IMR-90 (cell line): ENCODE results near the gene TAB2. TPM values are rescaled to one million over a fixed set of nuclear protein-coding genes. Genes with fewer than 3 reads are reported as not detected.

Experiments used
- ATAC-seq: fragments of 200-7000 bp; cut with Tn5 transposase; 2 replicates; pipeline ENCODE4 v1.9.1; 2020; ENCODE audit warnings: low read depth, mild to moderate bottlenecking, moderate library complexity
- BruUV-seq: library from RNA; stranded (reverse); fragments of 400-500 nt; replicated peaks from 2 replicates; lab custom pipeline; 2021; lab: Mats Ljungman, UMichigan
- CTCF ChIA-PET: fragments of 300-600 bp; formaldehyde crosslinking; extraction: SDS; loops from one replicate; lab custom pipeline; 2021; ENCODE audit warnings: antibody characterized with exemption; lab: Yijun Ruan, JAX
- POLR2A ChIA-PET: fragments of 300-600 bp; sonication (Branson Sonifier 250); formaldehyde crosslinking; loops from one replicate; lab custom pipeline; 2022; ENCODE audit warnings: antibody characterized with exemption; ENCODE audit not compliant: unreplicated experiment; lab: Charles Lee
- DNase-seq: peaks from one replicate; pipeline ENCODE4 v3.0.0; 2013
- H2AFZ ChIP-seq: replicated peaks from 2 replicates; pipeline ENCODE3; 2013; ENCODE audit warnings: low read length, mild to moderate bottlenecking; ENCODE audit not compliant: poor library complexity
- H2AK5ac ChIP-seq: 2 replicates; pipeline ENCODE4 v1.6.1; 2013; ENCODE audit warnings: low read depth, low read length, inconsistent platforms
- H2AK9ac ChIP-seq: replicated peaks from 2 replicates; pipeline ENCODE3; 2013; ENCODE audit warnings: mild to moderate bottlenecking, low read depth, low read length, moderate library complexity; ENCODE audit not compliant: poor library complexity
- H2BK120ac ChIP-seq: 2 replicates; pipeline ENCODE4 v1.6.1; 2013; ENCODE audit warnings: low read depth, low read length, inconsistent platforms
- H2BK15ac ChIP-seq: 3 replicates; pipeline ENCODE4 v1.6.1; 2013; ENCODE audit warnings: low read depth, low read length, inconsistent platforms
- H2BK20ac ChIP-seq: 2 replicates; pipeline ENCODE4 v1.6.1; 2013; ENCODE audit warnings: low read depth, mild to moderate bottlenecking, inconsistent platforms, low read length, moderate library complexity
- H2BK5ac ChIP-seq: 2 replicates; pipeline ENCODE4 v1.6.1; 2013; ENCODE audit warnings: mild to moderate bottlenecking, low read depth, low read length, inconsistent platforms; ENCODE audit not compliant: poor library complexity, severe bottlenecking
- H3K14ac ChIP-seq: replicated peaks from 2 replicates; pipeline ENCODE4 v1.6.1; 2013; ENCODE audit warnings: low read depth, low read length, inconsistent platforms
- H3K18ac ChIP-seq: 2 replicates; pipeline ENCODE4 v1.6.1; 2013; ENCODE audit warnings: low read depth, low read length, control low read depth
- H3K23ac ChIP-seq: 2 replicates; pipeline ENCODE4 v1.6.1; 2013; ENCODE audit warnings: low read depth, low read length, inconsistent platforms
- H3K27ac ChIP-seq: 2 replicates; pipeline ENCODE4 v1.5.1; 2013; ENCODE audit warnings: mild to moderate bottlenecking, control low read depth, low read length; ENCODE audit not compliant: insufficient read depth
- H3K27me3 ChIP-seq: 2 replicates; pipeline ENCODE4 v1.6.1; 2013; ENCODE audit warnings: low read length; ENCODE audit not compliant: control insufficient read depth, insufficient read depth
- H3K36me3 ChIP-seq: 2 replicates; pipeline ENCODE4 v1.6.1; 2013; ENCODE audit warnings: low read length, mixed read lengths; ENCODE audit not compliant: control insufficient read depth, insufficient read depth
- H3K4ac ChIP-seq: 2 replicates; pipeline ENCODE4 v1.6.1; 2013; ENCODE audit warnings: low read depth, low read length, inconsistent platforms
- H3K4me1 ChIP-seq: 2 replicates; pipeline ENCODE4 v1.6.1; 2013; ENCODE audit warnings: low read length, mixed read lengths; ENCODE audit not compliant: control insufficient read depth, insufficient read depth
- H3K4me2 ChIP-seq: 2 replicates; pipeline ENCODE4 v1.6.1; 2013; ENCODE audit warnings: low read depth, mild to moderate bottlenecking, control low read depth, low read length, moderate library complexity
- H3K4me3 ChIP-seq: 2 replicates; pipeline ENCODE4 v1.5.1; 2013; ENCODE audit warnings: low read depth, mild to moderate bottlenecking, control low read depth, low read length, moderate library complexity; ENCODE audit not compliant: insufficient read depth
- H3K56ac ChIP-seq: 2 replicates; pipeline ENCODE4 v1.6.1; 2013; ENCODE audit warnings: low read length, inconsistent platforms; ENCODE audit not compliant: insufficient read depth; ENCODE audit errors: extremely low read depth
- H3K79me1 ChIP-seq, 2 experiments: 2 replicates each; pipeline ENCODE4 v1.6.1; 2013; ENCODE audit warnings: low read length in 2 of 2, inconsistent platforms in 1 of 2, low read depth in 1 of 2
- H3K9ac ChIP-seq: 2 replicates; pipeline ENCODE4 v1.6.1; 2013; ENCODE audit warnings: low read depth, low read length, control low read depth
- H3K9me1 ChIP-seq: 2 replicates; pipeline ENCODE4 v1.6.1; 2013; ENCODE audit warnings: low read length, inconsistent platforms; ENCODE audit not compliant: insufficient read depth
- H3K9me3 ChIP-seq: 2 replicates; pipeline ENCODE4 v1.6.1; 2013; ENCODE audit warnings: low read length; ENCODE audit not compliant: control insufficient read depth, insufficient read depth
- H4K20me1 ChIP-seq: 2 replicates; pipeline ENCODE4 v1.6.1; 2013; ENCODE audit warnings: low read length, inconsistent platforms; ENCODE audit not compliant: insufficient read depth
- H4K5ac ChIP-seq: 2 replicates; pipeline ENCODE4 v1.6.1; 2013; ENCODE audit warnings: mild to moderate bottlenecking, low read depth, low read length, control low read depth
- H4K8ac ChIP-seq, 2 experiments: 2 replicates each; pipeline ENCODE4 v1.6.1; 2013; ENCODE audit warnings: low read depth in 2 of 2, low read length in 2 of 2, control low read depth in 1 of 2, inconsistent platforms in 1 of 2
- H4K91ac ChIP-seq: 2 replicates; pipeline ENCODE4 v1.6.1; 2013; ENCODE audit warnings: low read depth, low read length, inconsistent platforms; ENCODE audit not compliant: insufficient read depth
- BHLHE40 ChIP-seq: fragments of 150-350 bp; IDR thresholded peaks from 2 replicates; pipeline ENCODE4 v1.6.1; 2016; ENCODE audit warnings: mild to moderate bottlenecking, low read depth, low read length
- POLR2A ChIP-seq: IDR thresholded peaks from 2 replicates; pipeline ENCODE4 v1.6.1; 2012; ENCODE audit warnings: mild to moderate bottlenecking, low read depth, low read length
- RCOR1 ChIP-seq: IDR thresholded peaks from 2 replicates; pipeline ENCODE4 v1.6.1; 2012; ENCODE audit warnings: mild to moderate bottlenecking, low read length, improper control_type of control experiment; ENCODE audit not compliant: insufficient replicate concordance
- SMC3 ChIP-seq: fragments of 150-350 bp; IDR thresholded peaks from 2 replicates; pipeline ENCODE4 v1.6.1; 2016; ENCODE audit warnings: low read depth, mild to moderate bottlenecking, antibody characterized with exemption, low read length, moderate library complexity
- WGBS, 2 experiments: methylation state at CpG; one replicate each; pipeline versions ENCODE4 v1.1.5 to v1.1.7; 2013; ENCODE audit warnings: missing lambda C conversion rate in 2 of 2; ENCODE audit not compliant: insufficient read length in 1 of 2; ENCODE audit errors: extremely low coverage in 2 of 2; 5-methylcytosine and 5-hydroxymethylcytosine counted together
- dilution Hi-C: fragments of 300-500 bp; cut with HindIII; formaldehyde crosslinking; loops from one replicate; pipeline ENCODE4 v1.14.3; 2018; ENCODE audit warnings: low sequenced_read_pairs; ENCODE audit not compliant: unreplicated experiment
- in situ Hi-C: fragments of 300-500 bp; cut with MboI; formaldehyde crosslinking; loops from 3 replicates; pipeline ENCODE4 v1.14.3; 2019; ENCODE audit warnings: low sequenced_read_pairs, inconsistent platforms, mixed read lengths
- intact Hi-C: fragments of 100-400 bp; cut with micrococcal nuclease; formaldehyde crosslinking; loops from 2 replicates; pipeline ENCODE4 v1.10.0; 2022
- polyA plus RNA-seq, 3 experiments: library from polyadenylated mRNA; depleted of rRNA; stranded (reverse); fragments of >200 nt; gene quantifications; 2 replicates each; pipeline ENCODE4 v1.2.3, GENCODE V29; 2012; ENCODE audit warnings: low replicate concordance in 1 of 3
- total RNA-seq: library from RNA; depleted of rRNA; stranded (reverse); fragments of >200 nt; gene quantifications from 2 replicates; pipeline ENCODE4 v1.2.3, GENCODE V29; 2012
- TF ChIP-seq, protein P1 (sequence below): fragments of 150-350 bp; IDR thresholded peaks from 2 replicates; pipeline ENCODE4 v1.6.1; 2016; ENCODE audit warnings: low read depth, mild to moderate bottlenecking, low read length, moderate library complexity, borderline replicate concordance
- TF ChIP-seq, protein P2 (sequence below): fragments of 150-350 bp; IDR thresholded peaks from 2 replicates; pipeline ENCODE4 v1.6.1; 2017; ENCODE audit warnings: mild to moderate bottlenecking, antibody characterized with exemption, low read length, low read depth

Gene TAB2
- total and polyA plus RNA-seq, 2 of the 4 experiments (the other 2 are of a cell fraction), result 20.8 to 25.3 TPM

DNA sequence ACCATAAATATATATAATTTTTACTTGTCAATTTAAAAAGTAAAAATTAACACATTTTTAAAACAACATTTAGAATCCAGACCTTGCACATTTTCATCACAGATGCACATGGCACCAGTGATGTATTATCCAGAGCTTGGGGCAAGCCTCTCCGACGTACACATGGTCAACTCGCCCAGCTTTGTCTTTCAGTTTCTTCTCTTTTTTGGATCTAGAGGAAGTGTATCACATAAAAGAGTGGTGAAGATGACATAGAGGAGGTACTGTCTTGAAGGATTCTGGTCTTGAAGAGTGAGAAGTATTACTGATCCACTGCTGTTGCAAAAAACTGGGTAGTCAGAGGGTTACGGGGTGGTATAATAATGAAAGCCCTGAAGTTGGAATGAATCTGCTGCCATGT, 46.9 kb upstream of the TAB2 start:
- Histone ChIP-seq H3K56ac (no peak overlapping the region), H4K91ac (no peak overlapping the region), H2AFZ (no peak overlapping the region), H2BK15ac (no peak overlapping the region), H3K79me1 (no peaks in the 10 kb centered on the region), H3K4me2 (no peak overlapping the region), H3K23ac (no peak overlapping the region), H3K9me3 (peaks cover 4% of the 10 kb centered on the region), H3K27ac (no peak overlapping the region), H2AK5ac (no peak overlapping the region), H2BK120ac (no peak overlapping the region), H3K4me3 (no peak overlapping the region), H2AK9ac (no peak overlapping the region), H3K9ac (no peak overlapping the region), H4K20me1 (no peaks in the 10 kb centered on the region), H3K4me1 (no peaks in the 10 kb centered on the region), H4K8ac (no peak overlapping the region), H3K14ac (no peak overlapping the region), H3K18ac (no peak overlapping the region), H2BK5ac (no peak overlapping the region), H3K4ac (no peak overlapping the region), H3K36me3 (no peaks in the 10 kb centered on the region), H2BK20ac (no peak overlapping the region), H4K5ac (no peak overlapping the region), H3K27me3 (peaks cover 21% of the 10 kb centered on the region), H3K9me1 (no peaks in the 10 kb centered on the region)
- POLR2A ChIA-PET, result no interaction called here
- ATAC-seq (no peak), DNase-seq (no peak)
- TF ChIP-seq RCOR1, result no peak
- TF ChIP-seq POLR2A, result no peak
- no peak for TF ChIP-seq BHLHE40
- TF ChIP-seq, protein P1, sequence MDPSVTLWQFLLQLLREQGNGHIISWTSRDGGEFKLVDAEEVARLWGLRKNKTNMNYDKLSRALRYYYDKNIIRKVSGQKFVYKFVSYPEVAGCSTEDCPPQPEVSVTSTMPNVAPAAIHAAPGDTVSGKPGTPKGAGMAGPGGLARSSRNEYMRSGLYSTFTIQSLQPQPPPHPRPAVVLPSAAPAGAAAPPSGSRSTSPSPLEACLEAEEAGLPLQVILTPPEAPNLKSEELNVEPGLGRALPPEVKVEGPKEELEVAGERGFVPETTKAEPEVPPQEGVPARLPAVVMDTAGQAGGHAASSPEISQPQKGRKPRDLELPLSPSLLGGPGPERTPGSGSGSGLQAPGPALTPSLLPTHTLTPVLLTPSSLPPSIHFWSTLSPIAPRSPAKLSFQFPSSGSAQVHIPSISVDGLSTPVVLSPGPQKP, result no peak
- TF ChIP-seq SMC3, result no peak
- TF ChIP-seq, protein P2, sequence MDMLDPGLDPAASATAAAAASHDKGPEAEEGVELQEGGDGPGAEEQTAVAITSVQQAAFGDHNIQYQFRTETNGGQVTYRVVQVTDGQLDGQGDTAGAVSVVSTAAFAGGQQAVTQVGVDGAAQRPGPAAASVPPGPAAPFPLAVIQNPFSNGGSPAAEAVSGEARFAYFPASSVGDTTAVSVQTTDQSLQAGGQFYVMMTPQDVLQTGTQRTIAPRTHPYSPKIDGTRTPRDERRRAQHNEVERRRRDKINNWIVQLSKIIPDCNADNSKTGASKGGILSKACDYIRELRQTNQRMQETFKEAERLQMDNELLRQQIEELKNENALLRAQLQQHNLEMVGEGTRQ, result no peak
- intact Hi-C loops (no loop called here), dilution Hi-C loops (no loop called here), in situ Hi-C loops (no loop called here)
- 100% methylated on average over 3 of the region's 4 CpGs; no CpG with 5 or more reads in 1 of the 2 experiments for WGBS, 2 experiments
- CTCF ChIA-PET, result no interaction called here
- no TSS peak for BruUV-seq
